Activated CD8-positive, alpha-beta memory T cell treated with anti-CD3 and anti-CD28 coated beads for 4 hours (primary cell): ENCODE results near the gene NTM.

ENCODE experiments used
- DNase-seq, 2 donors: peaks; one replicate each; pipeline ENCODE4 v3.0.0-alpha.2; 2020; ENCODE audit warnings: low read depth in 2 of 2

Gene NTM

DNA sequence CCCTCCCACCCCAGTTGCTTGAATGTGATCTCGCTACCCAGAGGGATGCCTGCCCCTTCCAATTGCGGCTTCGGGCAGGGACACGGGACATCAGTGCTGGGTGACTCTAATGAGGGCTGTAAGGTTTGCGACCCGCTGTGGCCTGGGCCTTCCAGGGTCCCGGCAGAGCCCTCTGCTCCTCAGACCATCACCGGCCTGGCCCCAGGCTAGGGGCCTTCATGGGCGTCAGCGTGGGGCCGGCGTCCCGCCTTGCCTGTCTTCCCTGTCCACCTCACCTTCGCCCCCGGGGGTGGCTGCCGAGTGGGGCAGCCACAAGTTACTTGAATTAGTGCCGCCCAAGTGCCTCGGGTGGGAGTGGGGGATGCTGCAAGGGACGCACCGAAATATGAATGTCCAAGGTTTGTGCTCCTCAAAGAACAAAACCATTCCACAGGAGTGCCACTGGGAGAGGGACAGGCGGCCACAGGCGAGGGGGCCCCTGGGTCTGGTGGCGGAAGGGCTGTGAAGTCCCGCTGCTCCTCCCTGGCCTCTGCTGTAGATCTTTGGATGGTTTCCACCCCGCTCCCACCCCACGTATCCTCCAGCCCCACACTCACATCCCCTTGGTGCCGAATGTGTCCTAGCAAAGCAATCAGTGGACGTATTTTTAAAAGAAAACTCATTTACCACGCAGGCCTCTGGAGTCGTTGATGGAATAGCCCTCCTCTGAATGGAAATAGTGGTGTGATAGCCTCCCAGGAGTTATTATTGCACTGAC is 317.1 kb downstream of the NTM start:
- DNase-seq, result no peak

DNA sequence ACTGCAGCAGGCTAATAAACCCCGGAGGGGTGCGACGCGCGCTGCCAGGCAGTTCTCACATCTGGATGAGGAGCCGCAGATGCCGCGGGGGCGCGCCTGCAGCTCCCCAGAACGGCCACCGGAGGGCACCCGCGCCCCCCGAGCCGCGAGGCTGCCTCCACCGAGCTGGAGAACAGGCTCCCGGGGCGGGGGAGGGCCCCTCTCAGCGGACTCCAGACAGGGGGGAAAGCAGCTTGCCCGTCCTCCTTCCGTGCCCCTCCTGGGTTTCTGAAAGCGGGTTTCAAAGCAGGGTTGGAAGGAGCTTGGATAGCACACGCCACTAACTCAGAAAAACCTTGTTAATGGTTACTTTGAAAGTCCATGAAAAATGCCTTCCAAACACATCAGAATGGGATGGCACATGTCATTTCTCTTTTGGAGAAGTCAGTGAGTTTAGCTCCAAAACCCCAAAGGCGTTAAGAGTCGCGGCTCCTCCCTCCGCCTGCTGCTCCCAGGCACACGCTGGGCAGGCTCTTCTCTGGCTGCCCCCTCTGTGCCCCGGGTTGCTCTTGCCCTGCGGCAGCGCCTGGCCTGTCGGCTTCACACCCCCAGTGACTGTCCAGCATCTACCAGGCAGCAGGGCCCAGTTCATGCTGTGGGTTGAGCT is 317.8 kb downstream of the NTM start:
- no peak for DNase-seq

DNA sequence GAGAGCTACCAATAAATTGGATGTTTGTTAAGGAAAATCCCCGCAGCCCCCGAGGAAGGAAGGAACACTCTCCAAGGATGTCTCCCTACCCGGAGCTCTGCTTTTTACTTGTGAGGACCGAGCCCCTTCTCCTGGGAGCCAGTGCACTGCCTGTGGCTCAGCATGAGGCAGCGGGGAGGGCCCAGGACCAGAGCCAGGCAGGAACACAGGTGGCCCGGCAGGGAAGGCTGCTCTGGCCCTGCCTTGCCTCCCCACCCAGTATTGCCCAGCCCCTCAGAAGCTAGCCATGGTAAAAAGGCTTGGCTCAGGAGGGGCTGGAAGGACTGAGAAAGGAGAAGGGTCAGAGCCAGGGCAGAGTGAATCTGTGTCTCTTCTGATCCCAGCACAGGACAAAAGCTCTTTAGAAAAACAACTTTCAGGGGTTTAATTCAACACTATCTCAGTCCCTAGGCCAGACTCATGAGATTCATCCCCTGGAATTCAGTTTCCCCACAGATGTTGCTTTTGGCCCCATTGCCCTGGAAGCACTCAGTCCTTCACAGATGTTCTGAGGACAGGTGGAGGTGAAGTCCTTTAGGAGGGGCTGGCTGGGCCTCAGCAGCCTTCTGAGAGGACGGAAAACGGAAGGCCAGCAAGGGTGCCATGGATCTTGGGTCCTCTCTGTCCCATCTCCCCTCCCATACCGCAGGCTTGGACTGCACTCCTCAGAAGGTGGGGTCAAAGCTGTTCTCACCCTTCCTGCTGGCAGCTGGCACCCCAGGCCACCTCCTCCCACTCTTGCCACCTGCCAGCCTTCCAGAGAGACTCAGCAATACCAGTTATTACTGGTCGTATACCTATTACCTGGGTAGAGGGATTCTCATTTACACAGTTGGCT is 318.9 kb downstream of the NTM start:
- no peak for DNase-seq

DNA sequence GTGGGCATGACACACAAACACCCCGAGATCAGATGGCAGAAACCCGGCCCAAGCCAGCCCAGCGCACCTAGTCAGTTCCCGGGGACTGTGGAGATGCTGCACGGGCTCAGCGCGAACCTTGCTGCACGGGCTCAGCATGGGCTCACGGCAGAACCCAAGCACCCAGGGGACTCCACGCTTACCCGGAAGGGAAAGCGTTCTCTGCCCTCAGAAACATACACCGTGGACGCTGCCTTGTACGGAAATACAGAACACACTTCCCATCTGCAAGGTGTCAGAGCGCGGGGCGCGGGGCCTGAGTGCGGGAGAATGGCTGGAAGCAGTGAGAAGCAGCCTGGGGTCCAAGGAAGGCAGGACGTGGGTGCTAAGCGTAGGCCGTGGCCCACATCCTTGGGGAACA is 319.9 kb downstream of the NTM start:
- DNase-seq, result no peak

DNA sequence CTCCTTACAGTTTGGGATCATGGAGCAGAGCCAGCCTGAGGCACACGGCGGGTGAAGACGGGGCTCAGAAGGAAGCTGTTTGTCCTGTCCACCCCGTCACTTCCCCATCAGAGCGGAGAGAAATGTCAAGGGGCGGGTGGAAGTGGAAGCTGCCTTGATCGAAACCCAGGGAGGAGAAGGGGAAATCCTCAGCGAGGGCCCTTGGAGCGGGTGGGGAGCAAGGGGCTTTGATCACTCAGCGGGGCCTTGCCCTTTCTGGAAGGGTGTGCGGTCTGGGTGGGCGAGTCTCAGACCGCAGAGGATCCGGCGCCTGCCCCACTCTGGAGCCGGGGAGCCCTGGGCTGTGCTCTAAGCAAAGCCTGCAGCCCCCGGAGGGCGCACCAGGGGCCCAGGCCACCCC is 320.4 kb downstream of the NTM start:
- DNase-seq, result no peak

DNA sequence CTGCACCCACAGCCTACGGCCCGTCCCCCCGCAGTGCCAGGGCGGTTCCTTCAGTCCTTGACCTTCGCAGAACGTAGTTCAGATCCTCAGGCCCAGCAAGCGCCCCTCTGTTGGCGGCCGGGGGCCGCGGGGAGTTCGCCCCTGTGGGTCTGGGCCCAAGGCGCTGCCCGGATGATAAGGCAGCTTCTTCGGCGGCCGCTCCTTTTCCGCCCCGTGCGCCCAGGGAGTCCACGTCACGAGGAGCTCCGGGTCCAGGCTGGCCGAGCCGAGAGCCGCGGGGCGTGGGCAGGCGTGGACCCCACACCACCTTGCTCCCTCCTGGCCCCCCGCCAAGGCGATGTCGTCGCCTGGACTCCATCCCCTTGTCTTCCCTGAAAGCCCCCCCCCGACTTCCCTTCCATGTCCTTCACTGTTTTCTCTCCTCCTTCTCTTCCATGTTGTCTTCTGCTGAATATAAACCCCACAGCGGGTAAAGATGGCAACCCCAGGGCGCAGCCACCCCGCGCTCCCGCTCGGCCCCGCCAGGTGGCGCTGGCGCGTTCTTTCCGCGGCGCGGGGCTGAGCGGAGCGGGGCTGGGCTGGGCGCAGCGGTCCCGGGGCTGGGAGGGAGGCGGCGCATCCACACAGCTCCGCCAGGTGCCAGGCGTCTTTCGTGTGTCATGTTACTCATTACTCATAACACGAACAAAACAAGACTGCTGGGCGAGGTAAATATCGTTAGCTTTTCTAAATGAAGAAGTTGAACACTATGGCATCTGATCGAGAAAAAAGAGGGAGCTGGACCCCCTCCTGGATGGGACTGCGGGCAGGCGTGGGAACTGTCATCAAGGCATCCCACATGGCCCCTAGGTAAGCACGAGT is 321.0 kb downstream of the NTM start:
- DNase-seq, result no peak

DNA sequence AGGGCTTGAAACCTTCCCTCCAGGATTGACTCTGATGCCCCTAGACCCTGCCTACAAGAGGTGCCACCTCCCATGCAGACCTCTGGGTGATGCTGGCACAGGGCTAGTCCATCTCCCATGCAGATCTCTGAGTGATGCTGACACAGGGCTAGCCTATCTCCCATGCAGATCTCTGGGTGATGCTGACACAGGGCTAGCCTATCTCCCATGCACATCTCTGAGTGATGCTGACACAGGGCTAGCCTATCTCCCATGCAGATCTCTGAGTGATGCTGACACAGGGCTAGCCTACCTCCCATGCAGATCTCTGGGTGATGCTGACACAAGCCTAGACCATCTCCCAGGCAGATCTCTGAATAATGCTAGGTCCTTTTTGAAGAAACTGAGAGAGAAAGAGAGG is 321.7 kb downstream of the NTM start:
- no peak for DNase-seq

DNA sequence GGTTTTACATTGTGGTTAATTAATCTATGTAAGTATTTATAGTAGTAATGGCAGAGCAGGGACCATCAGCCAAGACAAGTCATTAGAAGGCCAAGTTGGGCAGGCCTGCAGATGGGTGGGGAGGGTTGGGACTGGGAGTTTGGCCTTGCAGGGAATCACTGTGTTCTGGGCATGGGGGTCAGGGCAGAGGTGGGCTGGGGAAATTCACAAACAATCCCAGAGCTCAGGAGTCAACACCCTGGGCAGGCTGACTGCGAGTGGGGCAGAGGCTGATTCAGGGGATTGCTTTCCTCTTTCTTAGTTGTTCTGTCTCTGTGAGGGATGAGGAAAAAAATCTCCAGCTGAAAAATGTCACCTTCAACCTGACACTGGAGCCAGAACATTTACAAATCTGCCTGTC is 322.5 kb downstream of the NTM start:
- DNase-seq, result no peak

DNA sequence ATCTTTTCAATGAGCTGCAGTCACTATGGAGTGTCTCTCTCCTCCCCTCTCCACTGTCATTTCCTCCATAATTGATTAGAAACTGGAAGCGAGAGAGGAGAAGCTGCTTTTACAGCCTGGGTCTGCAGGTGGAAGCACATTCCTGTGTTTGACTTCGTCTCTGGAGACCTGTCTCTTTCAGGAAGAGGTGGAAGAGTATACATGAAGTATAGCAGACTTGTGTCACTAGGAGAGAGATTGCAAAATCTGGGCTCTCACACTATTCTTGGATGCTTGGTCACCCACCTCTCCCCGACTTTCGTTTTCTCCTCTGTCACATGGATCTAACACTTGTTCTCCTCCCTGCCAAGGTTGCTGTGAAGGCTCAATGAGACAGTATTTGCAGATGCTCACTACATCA is 323.3 kb downstream of the NTM start:
- DNase-seq, result no peak

DNA sequence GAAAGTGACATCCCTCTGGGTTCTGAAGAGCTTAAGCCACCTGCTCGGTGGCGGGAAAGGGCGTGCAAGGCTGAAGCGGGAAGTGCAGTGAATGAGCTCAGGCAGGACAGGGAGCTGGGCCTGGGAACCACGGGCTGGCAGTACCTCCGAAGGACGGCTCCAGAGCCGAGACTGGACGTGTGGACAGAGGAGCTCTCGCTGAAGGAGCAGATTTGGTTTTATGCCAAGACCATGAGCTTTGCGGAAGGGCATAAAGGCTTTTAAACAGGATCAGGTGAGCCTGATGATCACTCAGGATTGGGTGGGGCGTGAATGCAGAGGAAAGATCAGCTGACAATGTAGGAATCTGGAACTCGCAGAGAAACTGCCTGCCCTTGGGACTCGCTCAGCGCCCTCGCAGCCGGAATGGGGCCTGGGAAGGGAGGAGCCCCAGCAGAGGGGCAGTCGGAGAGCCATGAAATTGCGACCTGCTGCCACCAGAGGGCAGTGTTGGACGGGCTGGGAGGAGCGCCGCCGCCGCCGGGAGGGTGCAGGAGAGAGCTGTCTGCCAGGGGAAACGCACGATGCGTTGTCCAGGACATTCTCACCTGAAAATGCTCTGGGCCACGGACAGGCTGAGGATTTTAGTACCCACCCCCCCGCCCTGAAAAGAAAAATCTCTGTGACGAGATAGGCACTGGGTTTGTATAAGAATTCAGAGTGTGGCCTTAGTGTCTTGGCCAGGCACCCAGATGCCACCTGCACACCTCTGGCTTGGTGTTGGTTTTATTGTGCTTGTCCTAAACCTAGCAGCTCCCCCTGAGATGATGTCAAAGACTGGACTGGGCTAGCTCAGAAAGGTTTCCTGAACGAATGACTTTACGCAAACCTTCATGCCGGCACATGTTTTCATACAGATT is 324.4 kb downstream of the NTM start:
- no peak for DNase-seq

DNA sequence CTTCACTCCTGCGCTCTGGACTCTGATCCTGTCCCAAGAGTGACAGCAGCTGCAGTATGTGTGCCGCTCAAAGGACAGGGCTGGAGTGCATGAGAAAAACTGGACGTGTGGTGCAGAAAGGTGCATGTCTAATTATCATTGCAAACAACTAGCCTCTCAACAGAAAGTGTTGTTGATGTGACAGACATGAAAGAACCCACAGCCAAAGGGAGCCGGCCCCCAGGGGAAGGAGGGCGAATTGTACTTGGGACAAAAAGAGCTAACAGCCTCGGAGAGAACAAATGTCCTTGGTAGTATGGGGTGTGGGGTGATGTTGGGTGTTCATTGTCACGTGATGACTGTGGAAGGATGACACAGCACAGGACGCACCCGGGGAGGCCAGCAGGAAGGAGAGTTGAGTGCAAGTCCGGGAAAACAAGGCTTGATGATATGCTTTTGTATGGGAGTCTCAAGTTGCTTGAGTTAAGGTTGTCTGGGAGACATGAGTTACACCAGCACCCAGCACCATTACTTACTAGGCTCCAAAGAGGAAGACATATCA is 325.5 kb downstream of the NTM start:
- DNase-seq, result no peak

DNA sequence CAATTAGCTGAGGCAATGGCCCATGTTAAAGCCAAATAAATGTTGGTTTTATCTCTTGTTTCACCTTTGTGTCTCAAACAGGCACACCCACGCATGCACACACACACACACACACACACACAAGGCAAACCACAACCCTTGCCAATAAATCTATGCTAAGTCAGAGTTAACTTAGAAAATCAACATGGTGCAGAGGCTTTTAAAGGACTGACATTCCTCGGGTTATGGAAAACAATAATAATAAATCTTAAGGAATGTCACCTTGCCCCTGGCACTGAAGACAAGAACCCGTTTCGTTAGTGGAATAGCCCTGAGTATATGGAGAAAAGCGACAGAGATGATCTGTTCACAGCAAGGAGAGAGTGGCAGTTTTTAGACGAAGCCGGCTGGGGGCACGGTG is 326.3 kb downstream of the NTM start:
- DNase-seq, result no peak

DNA sequence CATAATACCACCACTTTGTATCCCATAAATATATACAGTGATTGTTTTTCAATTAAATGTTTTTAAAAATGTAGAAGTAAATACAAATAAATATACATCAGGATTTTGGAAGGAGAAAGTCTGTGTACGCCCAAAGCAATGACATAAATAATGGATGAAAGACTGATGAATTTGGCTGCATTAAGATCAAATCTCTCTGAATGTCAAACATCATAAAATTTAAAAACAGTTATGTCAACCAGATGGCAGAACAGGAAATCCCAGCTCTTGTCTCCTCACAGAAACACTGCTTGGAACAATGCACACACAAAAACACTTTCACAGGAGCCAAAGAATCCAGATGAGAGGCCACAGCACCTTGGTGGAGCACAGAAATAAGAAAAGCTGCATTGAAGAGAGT is 332.9 kb downstream of the NTM start:
- no peak for DNase-seq

DNA sequence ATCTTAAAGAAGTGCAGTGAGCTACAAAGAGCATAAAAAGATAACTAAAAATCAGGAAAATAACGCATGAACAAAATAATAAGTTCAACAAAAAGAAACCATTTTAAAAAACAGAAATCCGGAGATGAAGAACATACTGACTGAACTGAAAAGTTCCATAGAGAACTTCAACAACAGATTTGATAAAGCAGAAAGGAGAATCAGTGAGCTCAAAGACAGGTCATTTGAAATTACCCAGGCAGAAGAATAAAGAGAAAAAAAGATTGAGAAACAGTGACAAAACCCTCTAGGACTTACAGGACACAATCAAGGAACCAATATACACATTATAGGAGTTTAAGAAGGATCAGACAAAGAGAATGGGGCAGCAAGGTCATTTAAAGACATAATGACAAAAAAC is 334.3 kb downstream of the NTM start:
- DNase-seq, result no peak

DNA sequence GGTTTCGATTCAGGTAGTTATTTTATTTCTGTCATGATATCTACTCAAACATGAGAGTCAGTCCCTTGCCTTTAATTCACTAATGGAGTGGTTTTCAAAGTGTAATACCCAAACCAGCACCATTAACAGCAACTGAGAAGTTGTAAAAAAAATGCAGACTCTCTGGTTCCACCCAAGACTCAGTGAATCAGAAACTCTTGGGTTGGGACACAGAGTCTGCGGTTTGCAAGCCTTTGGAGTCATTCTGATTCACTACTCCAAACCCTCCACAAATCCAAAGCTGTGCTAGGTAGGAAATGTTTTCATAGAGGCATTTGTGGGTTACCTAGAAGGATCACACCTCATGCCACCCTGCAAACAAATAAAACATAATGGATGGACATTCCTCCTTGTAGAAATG is 340.1 kb downstream of the NTM start:
- no peak for DNase-seq

DNA sequence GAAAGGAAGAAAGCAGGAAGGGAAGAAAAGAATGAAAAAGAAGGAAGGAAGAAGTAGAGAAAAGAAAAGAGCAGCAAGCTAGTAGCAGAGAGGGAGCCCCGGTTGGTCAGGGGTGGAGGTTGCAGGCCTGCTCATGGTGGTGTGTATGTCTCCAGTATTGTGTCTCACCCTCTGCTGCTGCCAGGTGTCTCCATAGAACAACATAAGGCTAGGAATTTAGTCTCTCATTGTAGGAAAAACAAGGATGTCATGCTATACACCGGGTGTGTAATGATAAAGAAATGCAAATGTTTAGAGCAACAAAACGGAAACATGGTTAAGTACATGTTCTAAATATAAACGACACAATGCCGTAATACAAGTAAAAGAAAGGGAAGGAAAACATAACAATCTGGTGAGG is 342.5 kb downstream of the NTM start:
- DNase-seq, result no peak

DNA sequence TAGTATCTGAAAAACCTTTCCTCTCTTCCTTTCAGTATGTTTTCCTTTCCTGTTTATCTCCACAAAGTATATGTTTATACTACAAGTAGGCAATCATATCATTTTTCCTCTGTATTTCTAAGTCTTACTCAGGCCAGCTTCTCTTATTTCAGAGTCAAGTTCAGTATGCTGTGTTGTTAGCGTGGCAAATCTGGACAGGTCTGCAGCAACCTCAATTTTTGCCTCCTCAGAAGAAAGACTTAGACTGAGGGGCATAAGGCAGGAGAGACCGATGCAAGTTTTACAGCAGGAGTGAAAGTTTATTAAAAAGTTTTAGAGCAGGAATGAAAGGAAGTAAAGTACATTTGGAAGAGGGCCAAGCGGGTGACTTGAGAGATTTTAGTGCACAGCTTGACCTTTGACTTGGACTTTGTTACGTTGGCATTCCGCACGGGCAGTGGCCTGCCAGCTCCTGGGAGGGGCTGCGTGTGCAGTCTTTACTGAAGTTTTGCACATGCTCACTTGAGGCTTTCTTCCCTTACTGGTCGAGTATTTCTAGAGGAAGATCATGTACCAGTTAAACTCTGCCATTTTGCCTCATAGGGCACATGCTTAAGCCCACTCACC is 343.2 kb downstream of the NTM start:
- DNase-seq, result no peak

DNA sequence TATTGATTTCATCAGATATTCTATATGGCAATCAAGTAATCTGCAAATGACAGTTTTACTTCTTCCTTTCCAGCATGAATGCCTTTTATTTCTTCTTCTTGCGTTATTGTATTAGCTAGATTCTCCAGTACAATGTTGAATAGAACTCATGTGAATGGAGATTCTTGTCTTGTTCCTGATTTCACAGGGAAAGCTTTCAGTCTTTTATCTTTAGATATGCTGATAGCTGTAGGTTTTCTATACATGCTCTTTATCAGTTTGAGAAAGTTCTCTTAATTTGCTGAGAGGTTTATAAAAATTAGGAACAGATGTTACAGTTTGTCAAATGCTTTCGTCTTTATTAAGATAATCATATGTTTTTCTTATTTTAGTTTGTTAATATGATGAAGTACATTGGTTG is 347.2 kb downstream of the NTM start:
- DNase-seq, result no peak

DNA sequence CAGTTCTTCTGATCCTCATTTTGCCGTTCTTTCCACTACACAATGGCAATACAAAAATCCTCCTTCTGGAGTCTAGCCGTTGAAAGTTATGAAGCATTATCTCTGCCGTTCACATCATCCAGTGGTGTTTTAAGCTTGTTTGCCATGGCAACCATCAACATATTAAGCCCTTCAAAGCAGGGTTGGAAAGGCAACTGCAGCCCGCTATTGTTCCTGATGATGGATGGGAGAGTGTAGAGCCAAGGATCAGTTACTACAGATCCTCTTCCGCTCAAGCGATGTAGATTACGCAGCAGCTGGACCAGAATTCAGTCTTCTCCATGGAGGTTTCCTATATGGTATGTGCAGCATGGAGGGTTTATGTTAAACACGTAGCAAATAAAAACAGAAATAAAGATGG is 352.7 kb downstream of the NTM start:
- no peak for DNase-seq

DNA sequence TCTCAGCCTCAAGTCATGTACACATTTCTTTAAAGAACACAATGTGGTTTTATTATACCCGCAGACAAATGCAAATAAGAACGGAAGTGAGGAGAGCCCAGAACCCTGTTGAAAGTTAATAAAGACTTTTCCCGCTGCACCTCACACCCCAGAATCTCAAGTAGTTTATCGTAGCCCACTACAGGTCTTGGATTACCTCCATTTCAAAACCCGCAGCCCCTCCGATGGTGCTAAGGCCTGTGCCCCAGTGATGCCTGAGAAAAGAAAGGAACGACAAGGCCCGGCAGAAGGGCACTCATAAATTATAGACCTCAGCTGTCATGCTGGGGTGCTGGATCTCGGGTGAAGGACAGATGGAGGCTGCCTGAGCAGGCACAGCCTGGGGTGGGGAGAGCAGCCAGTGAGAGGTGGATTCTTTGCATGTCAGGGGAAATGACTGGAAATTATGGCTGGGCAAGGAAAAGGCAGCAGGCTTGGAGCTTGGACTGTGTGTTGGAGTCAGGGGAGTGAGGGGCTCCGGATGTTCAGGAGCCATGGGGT is 354.1 kb downstream of the NTM start:
- DNase-seq, result no peak
